HG03196 (cell line): ENCODE results near the gene SYT1.

Experiments used
- ATAC-seq: cut with Tn5 transposase; IDR thresholded peaks from one replicate; pipeline ENCODE4 v1.9.1; 2021; ENCODE audit not compliant: unreplicated experiment

The SYT1 gene

GRCh38 chr12:79275631-79276030, 411.1 kb downstream of the SYT1 start:
- no peak for ATAC-seq

GRCh38 chr12:79283364-79283763, 418.8 kb downstream of the SYT1 start:
- no peak for ATAC-seq

GRCh38 chr12:79288911-79289310, 424.3 kb downstream of the SYT1 start:
- no peak for ATAC-seq

- ATAC-seq = no peak
These were observed 427.1 kb downstream of the SYT1 start for GRCh38 chr12:79291711-79292110.

GRCh38 chr12:79294590-79294989, 430.0 kb downstream of the SYT1 start:
- no peak for ATAC-seq

- no peak for ATAC-seq
These were observed 431.0 kb downstream of the SYT1 start for GRCh38 chr12:79295572-79295971.

- no peak for ATAC-seq
These were observed 431.6 kb downstream of the SYT1 start for GRCh38 chr12:79296133-79296532.

GRCh38 chr12:79296871-79297270, 432.3 kb downstream of the SYT1 start:
- no peak for ATAC-seq

- ATAC-seq = no peak
These were observed 433.9 kb downstream of the SYT1 start for GRCh38 chr12:79298506-79298905.

- ATAC-seq = no peak
These were observed 435.0 kb downstream of the SYT1 start for GRCh38 chr12:79299447-79300198.

- no peak for ATAC-seq
These were observed 435.6 kb downstream of the SYT1 start for GRCh38 chr12:79300199-79300568.

GRCh38 chr12:79301181-79301580, 436.6 kb downstream of the SYT1 start:
- no peak for ATAC-seq

- no peak for ATAC-seq
These were observed 437.7 kb downstream of the SYT1 start for GRCh38 chr12:79302162-79302814.

- ATAC-seq = no peak
These were observed 442.8 kb downstream of the SYT1 start for GRCh38 chr12:79307340-79307739.

- no peak for ATAC-seq
These were observed 444.5 kb downstream of the SYT1 start for GRCh38 chr12:79309039-79309438.

- no peak for ATAC-seq
These were observed 452.7 kb downstream of the SYT1 start for GRCh38 chr12:79317179-79317847.

GRCh38 chr12:79322905-79323304, 458.3 kb downstream of the SYT1 start:
- ATAC-seq = no peak

GRCh38 chr12:79324571-79324970, 460.0 kb downstream of the SYT1 start:
- ATAC-seq = no peak

GRCh38 chr12:79326222-79326621, 461.6 kb downstream of the SYT1 start:
- no peak for ATAC-seq

- no peak for ATAC-seq
These were observed 462.1 kb downstream of the SYT1 start for GRCh38 chr12:79326663-79327062.

- ATAC-seq = no peak
These were observed 462.9 kb downstream of the SYT1 start for GRCh38 chr12:79327465-79327864.

- no peak for ATAC-seq
These were observed 465.4 kb downstream of the SYT1 start for GRCh38 chr12:79329933-79330332.
